Middle frontal gyrus (tissue), 1 donor: ENCODE data around the gene SPRYD4.
"Not testable (repeated sequence)": the region's sequence is repeated elsewhere in the genome, so short reads cannot be mapped to it uniquely, and the experiment has no call there.

Source experiments
- DNase-seq: peaks from one replicate; pipeline ENCODE4 v3.0.0-alpha.2; 2015; ENCODE audit warnings: low spot score; ENCODE audit errors: extremely low spot score

The SPRYD4 gene

DNA sequence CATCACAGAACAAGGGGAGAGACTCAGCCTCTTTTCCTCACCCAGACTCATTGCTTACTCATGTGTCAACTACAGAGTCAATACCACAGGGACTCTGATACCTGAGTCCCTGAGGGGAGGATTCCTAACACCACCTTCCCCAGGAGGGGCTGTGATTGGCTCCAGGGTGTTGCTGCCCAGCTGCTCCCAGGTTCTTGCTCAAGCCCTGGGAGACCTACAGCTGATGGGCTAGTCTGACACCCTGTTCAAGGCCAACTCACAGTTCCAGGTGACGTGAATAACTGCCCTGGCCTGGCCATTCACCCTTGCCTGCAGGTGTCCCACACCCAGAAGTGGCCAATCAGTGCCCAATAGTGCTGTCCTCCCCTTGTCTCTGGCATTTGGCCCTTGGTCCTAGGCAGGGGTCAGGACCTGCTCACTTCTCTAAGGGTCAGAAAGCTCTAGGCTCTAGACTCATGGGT is 8.6 kb downstream of the SPRYD4 start:
- DNase-seq: no peak

DNA sequence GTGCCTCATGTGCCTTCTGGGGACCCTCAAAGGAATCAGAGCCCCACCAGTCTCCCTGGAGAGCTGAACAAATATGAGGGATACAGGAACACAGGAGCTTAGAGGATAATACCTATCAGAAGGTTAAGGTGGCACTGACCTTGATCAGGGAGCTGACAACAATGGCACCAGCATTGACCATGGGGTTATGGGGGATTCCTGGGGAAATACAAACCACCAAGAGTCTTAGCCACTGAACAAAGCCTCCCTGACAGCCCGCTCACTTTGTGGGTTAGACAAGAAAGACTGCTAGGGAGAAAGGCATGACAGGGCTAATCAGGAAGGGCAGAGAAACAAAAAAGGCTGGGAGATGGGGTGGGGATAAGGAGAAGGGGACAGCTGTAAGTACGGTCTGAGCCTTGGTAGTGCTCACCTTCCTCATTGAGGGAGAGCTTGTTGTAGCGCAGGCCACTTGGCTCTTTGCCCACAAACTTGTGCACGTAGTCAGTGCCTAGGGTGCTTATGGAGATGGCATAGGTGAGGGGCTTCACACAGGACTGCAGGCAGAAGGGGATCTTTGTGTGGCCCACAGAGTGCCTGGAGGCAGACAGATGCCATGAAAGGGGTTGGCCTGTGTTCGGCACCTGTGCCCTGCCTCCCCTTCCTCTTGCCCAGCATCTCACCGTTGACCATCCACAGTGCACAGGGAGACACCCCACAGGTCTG is 9.3 kb downstream of the SPRYD4 start:
- no peak for DNase-seq

- no peak for DNase-seq
These were observed 11.2 kb downstream of the SPRYD4 start for GRCh38 chr12:56479625-56480024.

DNA sequence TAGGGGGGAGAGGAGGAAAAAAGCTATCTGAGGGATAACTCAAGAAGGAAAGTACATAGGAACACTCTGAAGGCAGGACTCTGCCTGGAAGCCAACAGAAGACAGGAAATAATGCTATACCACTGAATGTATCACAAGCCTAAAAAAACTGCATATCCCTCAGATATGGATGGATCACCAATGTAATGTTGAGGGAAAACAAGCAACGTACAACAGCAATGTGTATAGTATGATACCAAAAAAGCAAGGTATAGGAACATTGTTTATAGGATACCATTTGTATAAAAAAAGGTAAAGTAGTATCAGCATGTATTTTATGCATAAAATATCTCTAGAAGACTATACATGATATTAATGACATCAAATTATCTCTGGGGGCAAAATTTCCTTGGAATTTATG is 16.2 kb downstream of the SPRYD4 start:
- DNase-seq: no peak

GRCh38 chr12:56486694-56487093 is 18.3 kb downstream of the SPRYD4 start:
- no peak for DNase-seq

- DNase-seq: no peak
These were observed 19.2 kb downstream of the SPRYD4 start for GRCh38 chr12:56487448-56488040.

DNA sequence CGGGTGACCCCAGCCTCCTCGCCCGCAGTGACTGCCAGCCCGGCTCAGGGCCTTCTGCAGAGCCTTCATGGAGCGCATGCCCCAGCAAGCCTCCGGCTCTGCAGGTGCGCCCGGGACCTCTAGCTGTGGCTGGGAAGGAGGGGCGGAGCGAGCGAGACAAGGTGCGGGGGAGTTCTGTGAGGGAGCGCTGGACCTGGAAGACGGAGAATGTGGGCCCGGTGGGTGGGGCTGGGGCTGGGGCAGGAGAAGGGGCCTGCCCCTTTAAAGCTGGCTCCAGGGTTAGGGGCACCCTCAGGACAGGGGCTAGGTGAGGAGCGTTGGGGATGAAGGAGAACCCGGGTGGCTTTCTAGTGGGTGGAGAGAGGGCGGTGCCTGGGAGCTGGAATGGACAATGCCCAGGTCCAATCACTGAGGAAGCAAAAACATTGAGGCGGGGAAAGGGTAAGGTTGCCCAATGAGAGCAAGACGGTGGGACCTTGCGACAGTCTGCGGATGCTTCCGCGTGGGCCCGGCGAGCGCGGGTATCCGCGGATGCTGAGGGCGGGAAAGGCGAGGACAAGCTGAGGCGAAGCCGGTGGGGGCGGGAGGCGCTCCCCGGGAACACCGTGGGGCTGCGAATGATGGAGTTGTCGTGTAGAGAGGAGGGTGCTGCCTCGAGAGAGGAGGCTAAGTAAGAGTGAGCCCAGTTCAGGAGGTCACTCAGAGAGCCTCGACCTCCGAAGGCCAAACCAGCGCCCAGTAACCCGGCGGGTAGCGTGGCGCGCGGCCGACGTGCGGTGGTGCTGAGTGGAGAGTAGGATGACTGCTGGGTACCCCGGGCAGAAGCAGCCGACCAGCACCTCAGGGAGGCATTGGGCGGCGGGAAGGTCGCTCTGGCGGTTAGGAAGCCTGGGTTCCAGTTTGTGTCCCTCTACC is 19.9 kb downstream of the SPRYD4 start, which contains the start of gene GLS2:
GLS2 (minus strand) TSS at position 121 of the 915 bp plus-strand sequence; CDS start at position 78, 43 bp downstream.
- DNase-seq: peak; percentile 63

DNA sequence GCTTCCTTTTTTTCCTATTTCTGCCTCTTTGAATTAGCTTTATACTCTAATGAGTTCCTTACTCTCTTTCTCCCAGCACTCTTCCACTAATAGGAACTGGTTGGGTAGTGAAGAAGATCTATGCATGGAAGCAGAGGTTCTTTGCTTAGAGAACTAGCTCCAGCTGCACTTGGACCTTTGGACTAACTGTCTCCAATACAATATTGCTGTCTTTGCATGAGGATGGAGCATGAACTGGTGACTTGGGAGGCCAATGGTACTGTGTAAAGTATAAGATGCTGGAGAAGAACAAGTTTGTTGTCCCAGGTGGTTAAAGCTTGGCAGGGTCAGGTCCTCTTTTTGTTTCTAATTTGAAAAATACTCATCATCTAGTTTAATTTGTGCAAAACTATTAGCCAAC is 22.0 kb downstream of the SPRYD4 start:
- no peak for DNase-seq

DNA sequence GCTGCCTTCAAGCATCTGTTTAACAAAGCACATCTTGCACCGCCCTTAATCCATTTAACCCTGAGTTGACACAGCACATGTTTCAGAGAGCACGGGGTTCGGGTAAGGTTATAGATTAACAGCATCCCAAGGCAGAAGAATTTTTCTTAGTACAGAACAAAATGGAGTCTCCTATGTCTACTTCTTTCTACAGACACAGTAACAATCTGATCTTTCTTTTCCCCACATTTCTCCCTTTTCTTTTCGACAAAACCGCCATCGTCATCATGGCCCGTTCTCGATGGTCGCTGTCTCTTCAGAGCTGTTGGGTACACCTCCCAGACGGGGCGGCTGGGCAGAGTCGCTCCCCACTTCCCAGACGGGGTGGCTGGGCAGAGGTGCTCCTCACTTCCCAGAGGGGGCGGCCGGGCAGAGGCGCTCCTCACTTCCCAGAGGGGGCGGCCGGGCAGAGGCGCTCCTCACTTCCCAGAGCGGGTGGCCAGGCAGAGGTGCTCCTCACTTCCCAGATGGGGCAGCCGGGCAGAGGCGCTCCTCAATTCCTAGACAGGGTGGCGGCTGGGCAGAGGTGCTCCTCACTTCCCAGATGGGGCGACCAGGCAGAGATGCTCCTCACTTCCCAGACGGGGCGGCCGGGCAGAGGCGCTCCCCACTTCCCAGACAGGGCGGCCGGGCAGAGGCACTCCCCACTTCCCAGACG is 25.2 kb downstream of the SPRYD4 start:
- not testable (repeated sequence) for DNase-seq

GRCh38 chr12:56494106-56494415 is 25.7 kb downstream of the SPRYD4 start:
- not testable (repeated sequence) for DNase-seq

GRCh38 chr12:56494481-56494880 is 26.1 kb downstream of the SPRYD4 start:
- not testable (repeated sequence) for DNase-seq

DNA sequence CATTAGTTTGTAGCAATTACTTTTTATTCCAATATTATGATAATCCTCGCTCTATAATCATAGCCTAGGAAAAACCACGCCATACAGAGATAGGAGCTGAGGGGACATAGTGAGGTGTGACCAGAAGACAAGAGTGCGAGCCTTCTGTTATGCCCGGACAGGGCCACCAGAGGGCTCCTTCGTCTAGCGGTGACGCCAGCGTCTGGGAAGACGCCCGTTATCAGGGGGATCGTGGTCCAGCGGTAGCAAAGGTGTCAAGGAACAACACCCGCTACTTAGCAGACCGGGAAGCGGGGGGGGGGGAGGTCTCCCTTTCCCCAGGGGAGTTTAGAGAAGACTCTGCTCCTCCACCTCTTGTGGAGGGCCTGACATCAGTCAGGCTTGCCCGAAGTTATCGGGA is 28.3 kb downstream of the SPRYD4 start:
- not testable (repeated sequence) for DNase-seq

GRCh38 chr12:56498126-56498902 is 29.9 kb downstream of the SPRYD4 start:
- DNase-seq: not testable (repeated sequence)

DNA sequence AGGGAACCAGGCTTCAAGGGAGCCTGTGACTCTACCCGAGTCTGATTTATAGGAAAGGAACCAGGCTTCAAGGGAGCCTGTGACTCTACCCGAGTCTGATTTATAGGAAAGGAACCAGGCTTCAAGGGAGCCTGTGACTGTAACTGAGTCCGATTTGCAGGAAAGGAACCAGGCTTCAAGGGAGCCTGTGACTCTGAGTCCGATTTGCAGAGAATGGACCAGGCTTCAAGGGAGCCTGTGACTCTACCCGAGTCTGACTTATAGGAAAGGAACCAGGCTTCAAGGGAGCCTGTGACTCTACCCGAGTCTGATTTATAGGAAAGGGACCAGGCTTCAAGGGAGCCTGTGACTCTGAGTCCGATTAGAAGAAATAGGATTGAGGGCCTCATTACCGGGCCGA is 31.1 kb downstream of the SPRYD4 start:
- DNase-seq: not testable (repeated sequence)

DNA sequence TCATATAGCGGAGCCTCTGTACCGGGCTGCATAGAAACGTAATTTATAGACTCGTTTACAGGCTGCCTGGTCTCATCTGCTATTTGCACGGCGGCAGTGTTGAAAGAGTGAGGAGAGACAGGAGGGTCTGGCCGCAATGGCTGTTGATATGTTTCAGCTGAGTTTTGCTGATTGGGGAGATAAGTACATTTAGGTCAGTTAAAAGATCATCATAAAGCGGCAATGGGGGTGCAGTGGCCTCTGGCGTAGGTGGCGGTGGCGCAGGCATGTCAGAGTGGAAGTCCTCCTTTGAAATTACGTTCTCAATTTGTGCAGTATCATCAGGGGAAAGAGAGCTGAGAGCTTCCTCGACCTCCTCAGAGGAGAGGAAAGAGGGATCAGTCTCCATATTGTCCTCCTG is 31.5 kb downstream of the SPRYD4 start:
- DNase-seq: not testable (repeated sequence)

GRCh38 chr12:56510786-56511185 is 42.4 kb downstream of the SPRYD4 start:
- no peak for DNase-seq

DNA sequence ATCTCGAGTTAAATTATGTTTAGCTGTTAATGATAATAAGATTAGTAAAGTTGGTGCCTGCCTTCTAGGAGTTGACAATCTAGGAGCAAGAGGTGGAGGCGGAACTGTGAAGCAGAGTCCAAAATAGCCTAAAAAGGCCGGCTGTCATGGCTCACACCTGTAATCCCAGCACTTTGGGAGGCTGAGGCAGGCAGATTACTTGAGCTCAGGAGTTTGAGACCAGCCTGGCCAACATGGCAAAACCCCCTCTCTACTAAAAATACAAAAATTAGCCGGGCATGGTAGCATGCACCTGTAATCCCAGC is 45.6 kb downstream of the SPRYD4 start:
- not testable (repeated sequence) for DNase-seq

GRCh38 chr12:56517854-56518253 is 49.5 kb downstream of the SPRYD4 start:
- DNase-seq: no peak

DNA sequence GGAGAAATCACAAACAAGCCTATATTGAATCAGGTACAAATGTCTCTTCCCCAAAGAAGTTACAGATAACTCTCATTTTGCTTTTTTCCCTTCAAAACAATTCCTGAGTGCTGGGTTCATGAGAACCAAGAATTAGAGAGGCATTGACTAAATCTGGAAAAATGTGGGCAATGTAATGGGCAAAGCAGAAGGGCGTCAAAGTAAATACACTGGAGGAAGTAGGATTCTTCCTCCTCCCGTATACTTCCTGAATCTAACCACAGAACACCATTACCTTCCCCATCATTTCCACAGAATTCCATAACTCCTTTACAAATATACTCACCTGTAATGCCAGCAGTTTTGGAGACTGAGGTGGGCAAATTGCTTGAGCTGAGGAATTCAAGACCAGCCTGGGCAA is 50.2 kb downstream of the SPRYD4 start:
- no peak for DNase-seq

GRCh38 chr12:56520048-56520447 is 51.7 kb downstream of the SPRYD4 start:
- no peak for DNase-seq

DNA sequence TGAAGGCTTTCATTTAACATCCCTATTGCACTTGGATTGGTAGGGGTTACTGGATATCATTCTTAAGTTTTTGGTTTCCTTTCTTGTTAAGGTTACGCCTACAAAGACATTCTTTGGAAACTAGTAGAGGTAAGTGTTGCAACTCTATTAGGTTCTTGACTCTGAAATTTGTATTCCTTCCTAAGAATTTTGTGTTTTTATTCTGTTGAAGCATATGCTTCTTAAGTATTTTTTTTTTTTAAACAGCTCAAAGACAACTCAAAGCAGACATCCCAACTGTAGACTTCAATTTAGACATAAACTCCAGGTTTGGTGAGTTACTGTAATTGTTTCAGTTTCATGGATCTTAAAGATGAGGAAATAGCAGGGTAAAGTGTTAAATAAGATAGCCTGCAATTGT is 52.1 kb downstream of the SPRYD4 start:
- no peak for DNase-seq
